HG02870 (cell line): ENCODE results near the gene GRB10.

ENCODE experiments used
- ATAC-seq: cut with Tn5 transposase; IDR thresholded peaks from one replicate; pipeline ENCODE4 v1.9.1; 2021; ENCODE audit warnings: mild to moderate bottlenecking, moderate library complexity; ENCODE audit not compliant: unreplicated experiment

GRB10 gene

GRCh38 chr7:50803359-50804337, 21.0 kb upstream of the GRB10 start:
- no peak for ATAC-seq

- no peak for ATAC-seq
Measured at GRCh38 chr7:50801907-50802306, 19.2 kb upstream of the GRB10 start.

DNA sequence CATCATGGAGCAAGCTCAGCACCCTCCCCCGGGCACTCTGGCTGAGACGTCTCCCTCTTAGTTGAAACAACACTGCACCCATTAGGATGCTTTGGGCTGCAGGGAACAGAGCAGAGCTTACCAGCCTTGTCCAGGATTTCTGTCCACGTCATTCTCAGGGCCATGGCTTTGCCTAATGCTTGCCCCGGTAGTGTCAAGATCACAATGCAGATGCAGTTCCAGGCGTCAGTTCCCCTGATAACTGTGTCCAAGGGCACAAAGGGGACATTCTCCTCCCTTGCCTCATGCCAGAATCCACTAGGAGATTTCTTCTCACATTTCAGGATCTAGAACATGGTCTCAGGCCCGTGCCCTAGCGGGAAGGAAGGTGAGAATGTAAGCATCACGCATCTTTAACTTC, 17.2 kb upstream of the GRB10 start:
- ATAC-seq: no peak

GRCh38 chr7:50798126-50798525, 15.4 kb upstream of the GRB10 start:
- no peak for ATAC-seq

GRCh38 chr7:50795831-50796230, 13.1 kb upstream of the GRB10 start:
- ATAC-seq: no peak

GRCh38 chr7:50795253-50795652, 12.6 kb upstream of the GRB10 start:
- ATAC-seq: no peak

DNA sequence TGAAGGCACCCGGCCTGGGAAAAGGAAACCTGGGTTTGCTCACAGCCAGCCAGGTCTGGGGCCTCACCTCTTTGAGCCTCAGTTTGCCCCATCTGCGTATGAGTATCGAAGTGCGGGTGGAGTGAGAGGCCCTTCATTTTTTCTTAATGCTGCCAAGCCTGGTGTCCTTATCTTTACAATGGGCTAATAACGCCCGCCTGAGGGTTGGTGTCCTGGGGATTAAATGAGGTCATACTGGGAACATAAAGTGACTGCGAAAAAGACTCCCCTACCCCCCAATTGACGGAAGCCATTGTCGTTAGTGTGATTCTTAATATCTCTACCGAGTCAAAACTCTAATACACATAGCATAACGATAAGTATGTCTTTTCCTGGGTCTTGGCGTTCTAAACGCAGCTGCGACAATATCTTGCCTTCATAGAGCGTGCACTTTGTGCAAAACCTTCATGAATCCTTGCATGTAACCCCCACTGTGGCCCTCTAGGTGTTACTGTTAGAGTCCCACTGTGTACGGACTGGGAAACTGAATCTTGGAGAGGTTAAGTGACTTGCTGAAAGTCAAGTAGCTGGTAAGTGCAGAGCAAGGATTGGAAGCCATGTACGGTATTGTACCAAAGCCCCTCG, 11.4 kb upstream of the GRB10 start:
- no peak for ATAC-seq

GRCh38 chr7:50793120-50793946, 10.6 kb upstream of the GRB10 start:
- no peak for ATAC-seq

DNA sequence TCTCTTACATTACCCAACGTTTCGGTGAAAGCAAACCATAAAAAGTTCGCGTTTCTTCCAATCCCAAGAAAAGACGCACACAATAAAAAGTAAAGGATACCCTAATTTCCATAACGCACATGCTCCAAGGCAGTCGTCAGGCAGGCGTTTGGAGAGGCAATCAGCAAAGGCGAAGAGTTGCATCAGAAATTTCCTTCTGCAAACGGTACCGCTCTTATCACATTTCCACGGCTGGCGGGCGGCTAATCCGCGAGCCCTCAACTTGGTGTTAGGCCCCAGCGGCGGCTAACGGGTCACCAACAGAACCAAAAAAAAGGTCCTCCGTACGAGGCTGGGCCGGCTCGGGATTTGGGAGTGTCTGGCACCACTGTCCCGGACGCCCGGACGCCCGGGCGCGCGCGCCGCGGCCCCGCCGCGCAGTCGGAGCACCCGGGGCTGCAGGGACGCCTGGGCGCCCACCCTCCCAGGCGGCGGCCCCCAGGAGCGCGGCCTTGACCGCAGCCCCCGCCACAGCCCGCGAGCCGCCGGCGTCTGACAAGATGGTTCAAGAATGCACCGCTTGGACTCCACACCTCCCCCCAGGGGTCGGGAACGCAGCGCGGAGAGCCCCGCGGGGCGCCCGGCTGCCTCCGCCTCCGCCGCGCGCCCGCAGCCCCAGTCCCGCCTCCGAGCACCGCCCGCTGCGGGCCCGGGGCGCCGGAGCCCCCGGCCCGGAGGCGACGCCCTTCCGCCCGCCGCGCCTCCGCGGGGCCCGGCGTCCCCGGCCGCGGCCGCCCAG, 9.8 kb upstream of the GRB10 start:
- ATAC-seq: no peak

DNA sequence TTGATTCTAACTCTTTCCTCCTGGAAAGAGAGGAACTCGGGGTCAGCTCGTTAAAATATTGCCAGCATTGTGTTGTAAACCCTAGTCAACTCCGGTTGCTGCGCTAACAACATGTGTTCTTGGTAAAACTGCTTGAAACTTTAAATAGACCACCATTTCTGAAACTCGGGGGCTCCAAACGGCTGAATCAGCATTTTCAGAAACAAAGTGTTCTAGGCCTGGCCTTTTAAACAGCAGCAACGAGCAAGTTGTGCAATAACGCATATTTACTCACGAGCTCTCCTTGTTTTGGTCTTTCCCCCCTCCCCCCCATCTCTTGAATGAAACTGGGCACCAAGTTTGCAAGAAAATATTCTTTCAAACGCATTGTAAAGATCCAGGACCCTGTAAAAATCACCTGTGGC, 9.2 kb upstream of the GRB10 start:
- ATAC-seq: no peak

DNA sequence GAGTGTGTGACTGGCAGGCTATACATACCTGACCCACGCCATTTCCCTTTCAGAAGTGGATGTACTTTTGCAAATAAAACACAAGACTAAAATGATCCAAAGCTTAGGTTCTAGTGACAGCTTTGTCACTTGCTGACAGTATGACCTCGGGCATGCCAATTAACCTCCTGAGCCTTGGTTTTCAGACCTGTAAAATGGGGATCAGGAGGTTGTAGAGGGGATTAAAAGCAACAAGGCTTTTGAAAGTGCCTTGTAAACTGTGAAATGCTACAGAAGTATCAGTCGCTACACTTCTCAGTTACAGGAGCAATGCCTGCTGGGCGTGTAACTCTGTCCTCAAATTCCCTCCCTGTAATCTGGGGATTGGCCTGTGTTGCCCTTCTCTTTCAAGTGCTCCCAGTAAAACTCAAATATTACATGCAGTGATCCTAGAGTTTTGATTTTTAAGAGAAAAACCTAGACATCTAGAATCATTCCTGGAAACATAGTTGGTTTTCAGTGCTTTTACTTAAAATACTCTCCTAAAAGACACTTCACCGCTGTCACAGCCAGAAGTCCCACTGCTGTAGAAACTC, 8.8 kb upstream of the GRB10 start:
- ATAC-seq: no peak

- ATAC-seq: no peak
Measured at GRCh38 chr7:50790381-50790780, 7.7 kb upstream of the GRB10 start.

GRCh38 chr7:50788382-50788781, 5.7 kb upstream of the GRB10 start:
- no peak for ATAC-seq

DNA sequence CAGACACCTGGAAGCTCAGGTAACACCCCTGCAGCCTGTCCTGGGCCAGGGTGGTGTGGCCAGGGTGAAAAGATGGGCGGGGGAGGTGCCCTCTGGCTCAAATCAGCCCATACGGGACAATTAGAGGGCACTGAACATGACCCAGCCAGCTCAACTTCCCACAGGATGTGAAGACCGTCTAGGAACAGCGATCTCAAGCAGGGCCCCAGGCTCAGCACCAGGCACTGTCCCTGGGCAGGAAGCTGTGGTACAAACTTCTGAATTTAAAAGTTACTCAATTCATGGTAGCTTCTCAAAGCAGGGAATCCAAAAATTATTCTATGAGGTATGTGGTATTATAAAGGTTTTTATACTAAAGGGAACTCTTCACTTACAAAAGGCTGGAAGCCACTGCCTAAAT, 5.1 kb upstream of the GRB10 start:
- ATAC-seq: no peak

GRCh38 chr7:50785346-50785745, 2.6 kb upstream of the GRB10 start:
- ATAC-seq: no peak

- no peak for ATAC-seq
Measured at GRCh38 chr7:50783801-50784507, 1.3 kb upstream of the GRB10 start.

DNA sequence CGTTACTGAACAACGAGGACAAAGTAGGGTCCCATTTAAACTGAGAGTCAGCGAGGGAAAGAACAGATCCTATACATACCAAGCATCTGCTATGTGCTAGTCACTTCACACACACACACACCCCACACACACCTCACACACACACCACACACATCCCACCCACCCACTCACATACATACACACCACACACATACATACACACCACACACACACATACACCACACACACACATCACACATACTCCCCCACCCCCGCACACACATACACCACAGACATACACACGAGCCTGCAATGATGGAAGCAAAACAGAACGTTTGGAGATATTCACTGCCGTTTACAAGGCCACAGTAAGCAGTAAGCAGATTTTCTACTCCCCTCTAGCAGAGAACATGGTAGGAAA, 607 bp upstream of the GRB10 start:
- no peak for ATAC-seq

- no peak for ATAC-seq
Measured at GRCh38 chr7:50781381-50782293, 1.1 kb downstream of the GRB10 start.

DNA sequence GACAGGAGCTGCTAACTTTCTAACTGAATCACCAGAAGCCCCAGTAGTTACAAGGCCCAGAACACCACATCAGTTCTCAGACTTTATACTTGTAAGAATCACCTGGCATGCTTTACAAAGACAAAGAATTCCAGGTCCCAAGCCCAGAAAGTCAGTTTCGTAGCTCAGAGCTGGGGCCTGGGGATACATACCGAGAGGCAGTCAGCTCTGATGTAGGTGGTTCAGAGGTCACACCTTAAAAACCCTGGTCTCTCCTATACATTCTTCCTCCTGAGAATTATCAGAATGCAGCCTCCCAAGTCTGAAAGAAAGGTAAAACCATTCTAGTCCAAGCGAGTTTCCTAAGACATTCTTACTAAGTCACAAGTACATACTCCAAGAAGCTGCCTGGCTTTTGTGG, 2.3 kb downstream of the GRB10 start:
- no peak for ATAC-seq
